NCI-H1105 treated with DMSO at 0.1 percent for 48 hours (cell line): ENCODE measurements around the gene GPR89A.
"Not testable (repeated sequence)": the region's sequence is repeated elsewhere in the genome, so short reads cannot be mapped to it uniquely, and the experiment has no call there.

Source experiments
- DNase-seq: peaks from one replicate; lab custom pipeline; 2025; lab: John Stamatoyannopoulos, UW

The GPR89A gene

DNA sequence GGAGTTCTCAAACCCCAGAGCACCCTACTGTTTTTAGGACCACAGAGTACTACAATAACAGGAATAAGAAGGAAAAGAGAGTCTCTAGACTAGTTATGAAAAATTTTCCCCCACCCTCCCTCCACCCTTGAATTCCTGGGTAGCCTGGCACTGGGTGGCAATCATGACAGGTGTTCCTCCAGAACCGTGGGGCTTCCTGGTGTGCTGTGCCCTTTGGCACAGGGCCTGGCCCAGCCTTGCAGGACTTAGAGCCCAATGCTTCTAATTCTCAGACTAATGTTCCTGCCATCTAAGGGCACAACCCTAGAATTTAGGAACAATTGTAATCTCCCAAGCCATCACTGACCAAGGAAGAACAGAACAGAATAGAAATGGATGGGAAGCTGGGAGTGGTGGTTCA, 110.0 kb downstream of the GPR89A start:
- DNase-seq: no peak

DNA sequence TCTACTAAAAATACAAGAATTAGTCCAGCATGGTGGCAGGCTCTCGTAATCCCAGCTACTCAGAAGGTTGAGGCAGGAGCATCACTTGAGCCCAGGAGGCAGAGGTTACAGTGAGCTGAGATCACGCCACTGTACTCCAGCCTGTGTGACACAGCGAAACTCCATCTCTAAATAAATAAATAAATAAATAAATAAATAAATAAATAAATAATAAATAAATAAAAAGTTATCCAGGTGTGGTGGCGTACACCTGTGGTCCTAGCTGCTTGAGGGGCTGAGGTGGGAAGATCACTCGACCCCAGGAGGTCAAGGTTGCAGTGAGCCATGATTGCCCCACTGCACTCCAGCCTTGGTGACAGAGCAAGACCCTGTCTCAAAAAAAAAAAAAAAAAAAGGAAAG, 110.7 kb downstream of the GPR89A start:
- not testable (repeated sequence) for DNase-seq

DNA sequence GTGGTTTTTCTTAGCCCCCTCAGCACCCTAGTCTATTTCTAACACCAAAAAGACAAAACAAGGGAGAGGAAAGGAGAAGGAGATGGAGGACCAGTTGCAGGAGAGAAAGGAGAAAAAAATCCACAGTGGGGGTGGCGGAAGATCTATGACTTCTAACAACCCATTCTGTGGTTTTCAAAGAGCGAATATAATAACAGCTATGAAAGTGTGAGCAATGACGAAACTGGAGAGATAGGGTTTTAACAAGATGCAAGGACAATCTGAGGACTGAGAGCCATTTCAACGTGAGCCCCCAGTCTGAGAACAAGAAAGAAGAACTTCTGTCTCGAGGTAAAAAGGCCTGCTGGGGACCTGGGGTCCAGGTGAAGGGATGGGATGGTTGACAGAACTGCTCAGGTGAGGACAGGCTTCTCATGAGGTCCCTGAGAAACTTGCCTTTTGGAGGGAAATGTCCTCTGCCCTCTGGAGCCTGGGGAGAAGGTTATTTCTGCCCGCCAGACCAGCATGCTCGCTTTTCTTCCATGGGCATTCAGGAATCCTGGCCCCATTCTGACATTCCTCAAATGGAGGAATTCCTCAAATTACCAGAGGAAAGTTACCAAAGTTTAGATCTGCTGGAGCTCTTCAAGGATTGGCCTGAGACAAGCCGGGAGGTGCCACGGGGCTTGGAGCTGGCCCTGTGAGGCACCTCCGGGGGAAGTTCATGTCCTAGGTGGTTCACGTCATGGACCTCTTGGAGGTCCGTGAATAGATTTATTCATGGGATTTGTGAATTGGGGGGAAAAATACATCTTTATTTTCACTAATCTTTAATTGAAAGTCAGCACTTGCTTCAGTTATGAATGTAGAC, 111.7 kb downstream of the GPR89A start, which contains the start of gene CD160:
Gene CD160 (plus strand): TSS at position 270 of the 850 bp plus-strand sequence. CDS start 8,829 bp downstream, outside the sequence.
- no peak for DNase-seq
